ENCODE results near the gene BLZF1. TPM values are rescaled to one million over a fixed set of nuclear protein-coding genes. Genes with fewer than 3 reads are reported as not detected.

Gene BLZF1
- total and polyA plus RNA-seq, 10 of the 15 experiments (the other 5 are each of a cell fraction or from before 2014, with no cell fraction given): 5.1 to 11.9 (median 9.0) TPM

DNA sequence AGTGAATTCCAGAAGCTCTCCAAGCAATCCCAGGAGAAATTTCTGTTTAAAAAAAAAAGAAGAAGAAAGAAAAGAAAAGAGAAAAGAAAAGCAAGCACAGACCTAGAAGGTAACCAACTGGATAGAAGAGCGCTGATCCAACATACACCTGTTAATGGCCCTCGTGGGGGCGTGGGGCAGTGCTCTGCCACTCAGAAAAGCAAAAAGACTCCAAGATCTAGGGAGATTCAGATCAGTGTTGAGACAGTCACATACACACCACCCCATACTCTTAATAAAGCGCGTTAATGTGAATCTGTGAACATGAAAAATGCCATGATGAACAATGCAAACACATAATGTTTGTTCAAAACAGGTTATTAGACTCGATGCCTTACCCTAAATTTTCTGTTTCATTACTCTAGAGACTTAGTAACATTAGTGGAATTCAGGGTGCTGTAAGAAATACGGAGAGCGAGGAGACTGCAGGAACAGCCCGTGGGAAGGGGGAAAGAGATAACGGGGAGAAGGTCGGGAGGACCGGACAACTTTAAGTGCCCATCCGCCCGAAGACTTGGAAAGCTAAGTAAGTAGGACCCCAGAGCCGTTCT, 804 bp upstream of the BLZF1 start:
- BruUV-seq (replicated peaks): TSS peak; percentile 84
- Histone ChIP-seq H2AFZ (ENCODE audit: control insufficient read depth, low read depth, low read length) (peak overlapping the region; percentile 95), H3K4me2 (ENCODE audit: control insufficient read depth, insufficient read depth) (peak overlapping the region; percentile 83), H3K4me1 (ENCODE audit: control insufficient read depth, insufficient read depth, low read length) (peaks cover 4% of the 10 kb centered on the region; the same call in 1 of the 2 replicates), H3K9ac (ENCODE audit: control insufficient read depth, insufficient read depth, low read length) (peak overlapping the region; percentile 47; the same call in 1 of the 2 replicates), H3K9me3 (replicated peaks; ENCODE audit: control insufficient read depth, insufficient read depth, low read length) (no peaks in the 10 kb centered on the region; the same call in 2 of the 3 replicates), H3K27ac (ENCODE audit: control insufficient read depth, insufficient read depth) (no peak overlapping the region), H3K27me3 (replicated peaks in 1 of 2; ENCODE audit: control insufficient read depth in 2 of 2, insufficient read depth in 2 of 2, low read length in 1 of 2) (no peaks in the 10 kb centered on the region), H3K4me3 (peak overlapping the region; percentile 72), H3K36me3 (ENCODE audit: control insufficient read depth in 2 of 2, insufficient read depth in 2 of 2, low read length in 1 of 2) (peaks cover 0 to 7% of the 10 kb centered on the region in 2 experiments; a peak in 1 of 4 replicates), H3K79me2 (ENCODE audit: control insufficient read depth, insufficient read depth, low read length) (peaks cover 10% of the 10 kb centered on the region), H4K20me1 (ENCODE audit: control insufficient read depth, insufficient read depth) (no peaks in the 10 kb centered on the region)
- no peak; the same call in 2 of the 3 replicates for ATAC-seq
- TF ChIP-seq MEF2B (IDR thresholded peaks at IDR 0.05; ENCODE audit: partially characterized antibody, poor library complexity, severe bottlenecking): no peak
- TF ChIP-seq, protein P1, sequence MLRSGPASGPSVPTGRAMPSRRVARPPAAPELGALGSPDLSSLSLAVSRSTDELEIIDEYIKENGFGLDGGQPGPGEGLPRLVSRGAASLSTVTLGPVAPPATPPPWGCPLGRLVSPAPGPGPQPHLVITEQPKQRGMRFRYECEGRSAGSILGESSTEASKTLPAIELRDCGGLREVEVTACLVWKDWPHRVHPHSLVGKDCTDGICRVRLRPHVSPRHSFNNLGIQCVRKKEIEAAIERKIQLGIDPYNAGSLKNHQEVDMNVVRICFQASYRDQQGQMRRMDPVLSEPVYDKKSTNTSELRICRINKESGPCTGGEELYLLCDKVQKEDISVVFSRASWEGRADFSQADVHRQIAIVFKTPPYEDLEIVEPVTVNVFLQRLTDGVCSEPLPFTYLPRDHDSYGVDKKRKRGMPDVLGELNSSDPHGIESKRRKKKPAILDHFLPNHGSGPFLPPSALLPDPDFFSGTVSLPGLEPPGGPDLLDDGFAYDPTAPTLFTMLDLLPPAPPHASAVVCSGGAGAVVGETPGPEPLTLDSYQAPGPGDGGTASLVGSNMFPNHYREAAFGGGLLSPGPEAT (IDR thresholded peaks at IDR 0.05; ENCODE audit: low read depth): no peak
- no peak for TF ChIP-seq MTA2 (IDR thresholded peaks at IDR 0.05; ENCODE audit: low read depth)
- no peak for TF ChIP-seq BMI1 (IDR thresholded peaks at IDR 0.05; ENCODE audit: borderline replicate concordance)
- no peak for TF ChIP-seq FOS (IDR thresholded peaks at IDR 0.05; ENCODE audit: borderline replicate concordance, extremely low read depth, insufficient read length)
- TF ChIP-seq CBX5 (IDR thresholded peaks at IDR 0.05; ENCODE audit: low read depth): no peak
- no peak for TF ChIP-seq WRNIP1 (IDR thresholded peaks at IDR 0.05; ENCODE audit: borderline replicate concordance, low read depth, low read length)
- TF ChIP-seq ESRRA (IDR thresholded peaks at IDR 0.05; ENCODE audit: low read length): no peak
- TF ChIP-seq, protein P2, sequence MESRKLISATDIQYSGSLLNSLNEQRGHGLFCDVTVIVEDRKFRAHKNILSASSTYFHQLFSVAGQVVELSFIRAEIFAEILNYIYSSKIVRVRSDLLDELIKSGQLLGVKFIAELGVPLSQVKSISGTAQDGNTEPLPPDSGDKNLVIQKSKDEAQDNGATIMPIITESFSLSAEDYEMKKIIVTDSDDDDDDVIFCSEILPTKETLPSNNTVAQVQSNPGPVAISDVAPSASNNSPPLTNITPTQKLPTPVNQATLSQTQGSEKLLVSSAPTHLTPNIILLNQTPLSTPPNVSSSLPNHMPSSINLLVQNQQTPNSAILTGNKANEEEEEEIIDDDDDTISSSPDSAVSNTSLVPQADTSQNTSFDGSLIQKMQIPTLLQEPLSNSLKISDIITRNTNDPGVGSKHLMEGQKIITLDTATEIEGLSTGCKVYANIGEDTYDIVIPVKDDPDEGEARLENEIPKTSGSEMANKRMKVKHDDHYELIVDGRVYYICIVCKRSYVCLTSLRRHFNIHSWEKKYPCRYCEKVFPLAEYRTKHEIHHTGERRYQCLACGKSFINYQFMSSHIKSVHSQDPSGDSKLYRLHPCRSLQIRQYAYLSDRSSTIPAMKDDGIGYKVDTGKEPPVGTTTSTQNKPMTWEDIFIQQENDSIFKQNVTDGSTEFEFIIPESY (IDR thresholded peaks at IDR 0.05): no peak
- ChIA-PET SMC1A (ENCODE audit: uncharacterized antibody, unreplicated experiment) (interaction anchor here (0.6 to 2.7 kb wide), 10 partner anchors 7 to 730 kb away, joined by 3 to 9 read pairs (median 4); no protein-coding TSS in a partner anchor), POLR2A (no interaction called here), RAD21 (ENCODE audit: unreplicated experiment) (interaction anchor here (1.3 to 2.2 kb wide), 2 partner anchors 9 to 19 kb away, joined by 3 to 8 read pairs; no protein-coding TSS in a partner anchor), CTCF (interaction anchor here (0.6 to 2.0 kb wide), 4 partner anchors 9 to 730 kb away, joined by 3 to 9 read pairs (median 6); no protein-coding TSS in a partner anchor)
- no peak for FAIRE-seq
- in situ Hi-C loops (cut with MboI): no loop called here
- intact Hi-C loops (cut with micrococcal nuclease; ENCODE audit: unreplicated experiment): loop anchor here (5.0 kb wide), 1 partner anchor 180 kb away; no protein-coding TSS in a partner anchor
- DNase-seq (ENCODE audit: low read depth, low spot score): no peak
- WGBS (ENCODE audit: insufficient coverage, insufficient replicate concordance, low lambda C conversion rate, missing lambda C conversion rate): 6% methylated on average over 15 of the region's 15 CpGs

Data from GM12878 (cell line).